ENCODE results near the gene ANKHD1. TPM values are rescaled to one million over a fixed set of nuclear protein-coding genes. Genes with fewer than 3 reads are reported as not detected.

ANKHD1 gene
- total and polyA plus RNA-seq, 9 of the 15 experiments (the other 6 are each of a cell fraction or from before 2014, with no cell fraction given): 38.9 to 138 (median 78.7) TPM

DNA sequence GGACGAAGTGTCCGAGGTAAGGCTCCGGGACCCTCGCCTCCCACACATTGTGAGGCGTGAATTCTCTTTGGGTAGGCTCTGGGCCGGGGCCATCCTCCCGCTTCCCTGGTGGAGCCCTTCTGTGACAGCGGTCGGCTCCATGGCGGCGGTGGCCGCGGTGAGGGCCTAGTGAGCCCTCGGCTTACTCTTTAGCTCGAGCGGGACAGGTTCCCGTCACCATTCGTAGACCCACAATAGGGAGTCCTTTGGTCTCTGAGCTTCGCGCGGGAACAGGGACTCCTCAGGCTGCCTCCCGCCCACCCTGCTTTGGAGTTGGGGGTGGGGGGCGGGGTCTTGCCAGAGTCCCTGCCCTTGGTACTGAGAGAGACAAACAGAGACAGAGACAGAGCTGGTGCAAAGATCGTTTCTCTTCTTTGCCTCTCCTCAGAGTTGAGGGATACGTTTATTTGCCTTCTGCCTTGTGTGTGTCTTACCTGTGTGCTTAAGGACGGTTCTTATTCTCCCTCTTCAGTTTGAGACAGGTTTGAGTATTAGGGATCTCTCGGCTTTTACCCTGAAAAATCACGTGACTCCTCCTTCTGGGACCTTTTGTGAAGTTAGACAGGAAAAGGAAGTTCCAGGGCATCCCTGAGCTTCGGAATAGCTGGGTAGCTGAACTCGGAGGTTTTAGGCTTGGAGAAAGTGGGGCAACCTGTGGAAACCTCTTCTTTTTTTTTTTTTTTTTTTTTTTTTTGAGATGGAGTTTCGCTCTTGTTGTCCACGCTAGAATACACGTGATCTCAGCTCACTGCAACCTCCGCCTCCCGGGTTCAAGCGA lies 833 bp downstream of the ANKHD1 start (continued):
- TF ChIP-seq, protein P1, sequence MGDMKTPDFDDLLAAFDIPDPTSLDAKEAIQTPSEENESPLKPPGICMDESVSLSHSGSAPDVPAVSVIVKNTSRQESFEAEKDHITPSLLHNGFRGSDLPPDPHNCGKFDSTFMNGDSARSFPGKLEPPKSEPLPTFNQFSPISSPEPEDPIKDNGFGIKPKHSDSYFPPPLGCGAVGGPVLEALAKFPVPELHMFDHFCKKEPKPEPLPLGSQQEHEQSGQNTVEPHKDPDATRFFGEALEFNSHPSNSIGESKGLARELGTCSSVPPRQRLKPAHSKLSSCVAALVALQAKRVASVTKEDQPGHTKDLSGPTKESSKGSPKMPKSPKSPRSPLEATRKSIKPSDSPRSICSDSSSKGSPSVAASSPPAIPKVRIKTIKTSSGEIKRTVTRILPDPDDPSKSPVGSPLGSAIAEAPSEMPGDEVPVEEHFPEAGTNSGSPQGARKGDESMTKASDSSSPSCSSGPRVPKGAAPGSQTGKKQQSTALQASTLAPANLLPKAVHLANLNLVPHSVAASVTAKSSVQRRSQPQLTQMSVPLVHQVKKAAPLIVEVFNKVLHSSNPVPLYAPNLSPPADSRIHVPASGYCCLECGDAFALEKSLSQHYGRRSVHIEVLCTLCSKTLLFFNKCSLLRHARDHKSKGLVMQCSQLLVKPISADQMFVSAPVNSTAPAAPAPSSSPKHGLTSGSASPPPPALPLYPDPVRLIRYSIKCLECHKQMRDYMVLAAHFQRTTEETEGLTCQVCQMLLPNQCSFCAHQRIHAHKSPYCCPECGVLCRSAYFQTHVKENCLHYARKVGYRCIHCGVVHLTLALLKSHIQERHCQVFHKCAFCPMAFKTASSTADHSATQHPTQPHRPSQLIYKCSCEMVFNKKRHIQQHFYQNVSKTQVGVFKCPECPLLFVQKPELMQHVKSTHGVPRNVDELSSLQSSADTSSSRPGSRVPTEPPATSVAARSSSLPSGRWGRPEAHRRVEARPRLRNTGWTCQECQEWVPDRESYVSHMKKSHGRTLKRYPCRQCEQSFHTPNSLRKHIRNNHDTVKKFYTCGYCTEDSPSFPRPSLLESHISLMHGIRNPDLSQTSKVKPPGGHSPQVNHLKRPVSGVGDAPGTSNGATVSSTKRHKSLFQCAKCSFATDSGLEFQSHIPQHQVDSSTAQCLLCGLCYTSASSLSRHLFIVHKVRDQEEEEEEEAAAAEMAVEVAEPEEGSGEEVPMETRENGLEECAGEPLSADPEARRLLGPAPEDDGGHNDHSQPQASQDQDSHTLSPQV (IDR thresholded peaks at IDR 0.05): no peak
- TF ChIP-seq NR3C1 (CRISPR knock-in tag; IDR thresholded peaks at IDR 0.05) (no peak), FOXA1 (IDR thresholded peaks at IDR 0.05; ENCODE audit: borderline replicate concordance) (no peak), RFX5 (IDR thresholded peaks at IDR 0.05; ENCODE audit: low read depth, low read length) (no peak), ZNF121 (CRISPR knock-in tag; conservative IDR thresholded peaks at IDR 0.05) (no peak), ZNF347 (CRISPR knock-in tag; IDR thresholded peaks at IDR 0.05; ENCODE audit: low read depth) (no peak), ZNF124 (CRISPR knock-in tag; IDR thresholded peaks at IDR 0.05) (no peak), ZNF217 (CRISPR knock-in tag; IDR thresholded peaks at IDR 0.05) (no peak), SIN3A (IDR thresholded peaks at IDR 0.05; ENCODE audit: borderline replicate concordance in 2 of 2, control insufficient read depth in 1 of 2, low read depth in 2 of 2, low read length in 2 of 2) (no peak), TEAD1 (CRISPR knock-in tag; IDR thresholded peaks at IDR 0.05) (no peak), NRF1 (conservative IDR thresholded peaks at IDR 0.05 in 1 of 2, IDR thresholded peaks at IDR 0.05 in 1 of 2) (no peak), ZNF140 (CRISPR knock-in tag; IDR thresholded peaks at IDR 0.05) (no peak), HSF4 (CRISPR knock-in tag; IDR thresholded peaks at IDR 0.05; ENCODE audit: borderline replicate concordance) (no peak), NCOA1 (IDR thresholded peaks at IDR 0.05; ENCODE audit: low read depth) (no peak), POLR2H (tag; IDR thresholded peaks at IDR 0.05; ENCODE audit: low read depth) (no peak), CREB1 (IDR thresholded peaks at IDR 0.05) (no peak), CREB1 (CRISPR knock-in tag; IDR thresholded peaks at IDR 0.05) (no peak), FOXA3 (CRISPR knock-in tag; conservative IDR thresholded peaks at IDR 0.05 in 1 of 2, IDR thresholded peaks at IDR 0.05 in 1 of 2) (no peak), NR1H2 (CRISPR knock-in tag; IDR thresholded peaks at IDR 0.05) (no peak)
- TF ChIP-seq, protein P2, sequence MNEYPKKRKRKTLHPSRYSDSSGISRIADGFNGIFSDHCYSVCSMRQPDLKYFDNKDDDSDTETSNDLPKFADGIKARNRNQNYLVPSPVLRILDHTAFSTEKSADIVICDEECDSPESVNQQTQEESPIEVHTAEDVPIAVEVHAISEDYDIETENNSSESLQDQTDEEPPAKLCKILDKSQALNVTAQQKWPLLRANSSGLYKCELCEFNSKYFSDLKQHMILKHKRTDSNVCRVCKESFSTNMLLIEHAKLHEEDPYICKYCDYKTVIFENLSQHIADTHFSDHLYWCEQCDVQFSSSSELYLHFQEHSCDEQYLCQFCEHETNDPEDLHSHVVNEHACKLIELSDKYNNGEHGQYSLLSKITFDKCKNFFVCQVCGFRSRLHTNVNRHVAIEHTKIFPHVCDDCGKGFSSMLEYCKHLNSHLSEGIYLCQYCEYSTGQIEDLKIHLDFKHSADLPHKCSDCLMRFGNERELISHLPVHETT (CRISPR knock-in tag; conservative IDR thresholded peaks at IDR 0.05 in 1 of 2, IDR thresholded peaks at IDR 0.05 in 1 of 2): no peak
- TF ChIP-seq, protein P3, sequence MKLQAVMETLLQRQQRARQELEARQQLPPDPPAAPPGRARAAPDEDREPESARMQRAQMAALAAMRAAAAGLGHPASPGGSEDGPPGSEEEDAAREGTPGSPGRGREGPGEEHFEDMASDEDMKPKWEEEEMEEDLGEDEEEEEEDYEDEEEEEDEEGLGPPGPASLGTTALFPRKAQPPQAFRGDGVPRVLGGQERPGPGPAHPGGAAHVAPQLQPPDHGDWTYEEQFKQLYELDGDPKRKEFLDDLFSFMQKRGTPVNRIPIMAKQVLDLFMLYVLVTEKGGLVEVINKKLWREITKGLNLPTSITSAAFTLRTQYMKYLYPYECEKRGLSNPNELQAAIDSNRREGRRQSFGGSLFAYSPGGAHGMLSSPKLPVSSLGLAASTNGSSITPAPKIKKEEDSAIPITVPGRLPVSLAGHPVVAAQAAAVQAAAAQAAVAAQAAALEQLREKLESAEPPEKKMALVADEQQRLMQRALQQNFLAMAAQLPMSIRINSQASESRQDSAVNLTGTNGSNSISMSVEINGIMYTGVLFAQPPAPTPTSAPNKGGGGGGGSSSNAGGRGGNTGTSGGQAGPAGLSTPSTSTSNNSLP (IDR thresholded peaks at IDR 0.05; ENCODE audit: borderline replicate concordance, low read depth, low read length): no peak
